Mesendoderm (in vitro differentiated cells): ENCODE data around the gene NSMCE1.

Experiments used
- DNase-seq: peaks from one replicate; pipeline ENCODE4 v3.0.0; 2013
- H2AK5ac ChIP-seq: 2 replicates; pipeline ENCODE4 v1.6.1; 2013; ENCODE audit warnings: low read length, inconsistent platforms
- H2BK120ac ChIP-seq: 2 replicates; pipeline ENCODE4 v1.6.1; 2013; ENCODE audit warnings: low read depth, mild to moderate bottlenecking, low read length, moderate library complexity, mixed read lengths
- H2BK15ac ChIP-seq: replicated peaks from 2 replicates; pipeline ENCODE4 v1.6.1; 2013; ENCODE audit warnings: low read depth, mild to moderate bottlenecking, moderate library complexity
- H2BK5ac ChIP-seq: 2 replicates; pipeline ENCODE4 v1.6.1; 2013; ENCODE audit warnings: low read length, inconsistent platforms
- H3K18ac ChIP-seq: 2 replicates; pipeline ENCODE4 v1.6.1; 2013; ENCODE audit warnings: mild to moderate bottlenecking, low read length, mixed read lengths
- H3K23ac ChIP-seq: one replicate; pipeline ENCODE4 v1.6.1; 2013; ENCODE audit warnings: low read length
- H3K27ac ChIP-seq: 2 replicates; pipeline ENCODE4 v1.5.1; 2013; ENCODE audit warnings: low read depth, mild to moderate bottlenecking, inconsistent platforms, low read length, moderate library complexity
- H3K27me3 ChIP-seq: 2 replicates; pipeline ENCODE4 v1.6.1; 2013; ENCODE audit warnings: low read length, control low read depth, mild to moderate bottlenecking, inconsistent platforms; ENCODE audit not compliant: insufficient read depth, poor library complexity
- H3K36me3 ChIP-seq: 2 replicates; pipeline ENCODE4 v1.6.1; 2013; ENCODE audit warnings: low read length, inconsistent platforms; ENCODE audit not compliant: control insufficient read depth, insufficient read depth
- H3K4ac ChIP-seq: one replicate; pipeline ENCODE4 v1.6.1; 2013; ENCODE audit warnings: low read depth, mild to moderate bottlenecking, low read length, moderate library complexity
- H3K4me1 ChIP-seq: 2 replicates; pipeline ENCODE4 v1.6.1; 2013; ENCODE audit warnings: low read depth, low read length, inconsistent platforms; ENCODE audit not compliant: control insufficient read depth
- H3K4me2 ChIP-seq: 2 replicates; pipeline ENCODE4 v1.6.1; 2013; ENCODE audit warnings: low read length
- H3K4me3 ChIP-seq: 2 replicates; pipeline ENCODE4 v1.5.1; 2013; ENCODE audit warnings: mild to moderate bottlenecking, low read length
- H3K56ac ChIP-seq: one replicate; pipeline ENCODE4 v1.6.1; 2013; ENCODE audit warnings: low read length
- H3K79me1 ChIP-seq: 2 replicates; pipeline ENCODE4 v1.6.1; 2013; ENCODE audit warnings: low read length, inconsistent platforms
- H3K79me2 ChIP-seq: 2 replicates; pipeline ENCODE4 v1.6.1; 2013; ENCODE audit warnings: mild to moderate bottlenecking, low read length; ENCODE audit not compliant: control insufficient read depth, insufficient read depth
- H3K9ac ChIP-seq: 2 replicates; pipeline ENCODE4 v1.6.1; 2013; ENCODE audit warnings: low read length, inconsistent platforms
- H4K5ac ChIP-seq: one replicate; pipeline ENCODE4 v1.6.1; 2013; ENCODE audit warnings: low read length
- H4K8ac ChIP-seq: one replicate; pipeline ENCODE4 v1.6.1; 2013; ENCODE audit warnings: low read depth, mild to moderate bottlenecking, control low read depth, low read length, moderate library complexity
- WGBS: extraction: QIAGEN DNeasy Blood & Tissue Kit; methylation state at CpG from one replicate; pipeline ENCODE4 v1.1.7; 2013; ENCODE audit warnings: low lambda C conversion rate, missing lambda C conversion rate; ENCODE audit not compliant: insufficient coverage; ENCODE audit errors: extremely low coverage; 5-methylcytosine and 5-hydroxymethylcytosine counted together

NSMCE1 gene

DNA sequence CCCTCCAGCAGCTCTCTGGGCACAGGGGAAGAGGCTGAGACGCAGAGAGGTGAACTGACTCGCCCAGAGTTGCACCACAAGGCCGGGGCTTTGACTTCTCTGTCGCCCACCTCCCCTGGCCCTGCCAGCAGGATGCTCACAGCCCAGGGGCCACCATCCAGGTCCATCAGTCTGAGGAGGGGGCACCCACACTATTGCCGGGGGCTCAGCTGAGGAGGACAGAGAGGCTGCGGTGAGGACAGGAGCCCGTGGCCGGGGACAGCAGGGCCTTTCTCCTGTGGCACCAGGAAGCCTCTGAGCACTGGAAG, 32.7 kb downstream of the NSMCE1 start:
- no peaks in the 10 kb centered on the region for H3K36me3 ChIP-seq
- no peak overlapping the region for H3K4me2 ChIP-seq
- peak overlapping the region; percentile 42 for H3K56ac ChIP-seq
- H3K18ac ChIP-seq, result no peak overlapping the region
- H2BK5ac ChIP-seq, result no peak overlapping the region
- H3K4ac ChIP-seq, result no peak overlapping the region
- H2BK15ac ChIP-seq, result no peak overlapping the region
- no peak overlapping the region for H3K9ac ChIP-seq
- no peak overlapping the region for H3K27ac ChIP-seq
- H3K79me1 ChIP-seq, result no peaks in the 10 kb centered on the region
- H2BK120ac ChIP-seq, result no peak overlapping the region
- H4K5ac ChIP-seq, result no peak overlapping the region
- H3K27me3 ChIP-seq, result no peaks in the 10 kb centered on the region
- WGBS, result no CpG with 5 or more reads among the region's 8 CpGs
- no peak for DNase-seq
- no peak overlapping the region for H2AK5ac ChIP-seq
- H3K4me1 ChIP-seq, result no peaks in the 10 kb centered on the region
- H3K23ac ChIP-seq, result no peak overlapping the region
- no peak overlapping the region for H4K8ac ChIP-seq
- no peak overlapping the region for H3K4me3 ChIP-seq
- no peaks in the 10 kb centered on the region for H3K79me2 ChIP-seq

DNA sequence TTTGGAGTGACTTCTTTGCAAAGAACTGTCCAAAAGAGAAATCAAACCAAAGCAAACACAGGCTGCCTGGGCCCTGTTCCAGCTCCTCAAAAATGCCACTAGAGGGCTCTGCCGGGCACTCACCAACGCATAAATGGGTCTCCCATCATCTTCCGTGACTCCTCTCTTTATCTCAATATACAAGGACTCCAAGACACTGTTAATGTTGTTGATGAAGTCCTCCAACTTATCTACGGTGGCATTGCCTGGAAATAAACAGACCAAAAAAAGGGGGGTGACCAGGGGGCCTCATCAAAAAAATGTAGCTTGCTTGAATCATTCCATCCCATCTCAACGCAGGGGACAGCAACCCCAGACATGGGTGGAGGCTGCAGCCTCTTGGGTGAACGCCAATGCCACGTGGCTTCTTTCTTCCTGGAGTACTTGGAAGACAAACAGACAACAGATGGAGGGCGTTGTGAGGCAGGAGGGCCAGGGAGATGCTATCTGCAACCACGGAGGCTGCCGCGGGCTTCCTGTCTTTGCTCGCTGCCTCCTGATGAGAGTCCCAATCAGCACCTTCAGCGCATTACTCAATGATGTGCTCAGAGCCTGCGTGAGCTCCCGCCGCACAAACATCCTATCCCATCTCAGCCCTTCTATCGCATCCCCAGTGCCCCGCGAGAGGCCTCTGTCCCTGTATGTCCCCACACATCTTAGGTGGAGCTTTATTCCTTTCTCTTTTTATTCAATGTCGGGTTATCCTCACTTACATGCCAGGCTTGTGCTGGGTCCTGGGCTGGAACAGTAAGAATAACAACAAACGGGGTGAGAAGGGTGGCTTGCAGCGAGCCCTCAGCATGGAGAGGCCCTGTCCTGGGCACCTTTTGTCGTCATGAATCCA, 33.3 kb downstream of the NSMCE1 start:
- H4K5ac ChIP-seq, result no peak overlapping the region

DNA sequence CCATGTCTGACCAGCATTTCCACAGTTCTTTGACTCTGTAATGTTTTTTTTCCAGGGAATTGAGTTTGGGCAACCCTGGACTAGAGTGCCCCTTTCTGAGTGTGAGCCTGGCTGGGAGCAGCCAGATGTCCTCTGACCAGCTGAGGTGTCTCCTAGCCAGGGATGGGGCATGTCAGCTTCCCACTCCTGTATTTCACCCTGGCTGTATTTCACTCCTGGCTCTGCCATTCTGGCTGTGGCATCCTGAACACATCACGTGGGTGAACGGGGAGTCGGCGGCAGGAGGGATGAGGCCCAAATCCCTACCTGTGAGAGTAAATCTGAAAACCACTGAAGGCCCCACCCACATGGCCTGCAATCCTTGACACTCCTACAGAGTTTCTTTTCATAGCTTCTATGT, 34.0 kb downstream of the NSMCE1 start:
- H2BK5ac ChIP-seq, result no peak overlapping the region
- no peak overlapping the region for H3K56ac ChIP-seq
- no peak overlapping the region for H3K4me2 ChIP-seq
- no peak overlapping the region for H3K18ac ChIP-seq
- H3K27me3 ChIP-seq, result no peaks in the 10 kb centered on the region
- H3K4me3 ChIP-seq, result no peak overlapping the region
- DNase-seq, result no peak
- H3K27ac ChIP-seq, result no peak overlapping the region
- H3K4me1 ChIP-seq, result no peaks in the 10 kb centered on the region
- no peak overlapping the region for H3K4ac ChIP-seq
- H2BK15ac ChIP-seq, result no peak overlapping the region
- H3K79me2 ChIP-seq, result no peaks in the 10 kb centered on the region
- no peak overlapping the region for H3K23ac ChIP-seq
- H3K9ac ChIP-seq, result no peak overlapping the region
- WGBS, result no CpG with 5 or more reads among the region's 4 CpGs
- no peak overlapping the region for H4K5ac ChIP-seq
- H2AK5ac ChIP-seq, result no peak overlapping the region
- no peak overlapping the region for H4K8ac ChIP-seq
- no peaks in the 10 kb centered on the region for H3K36me3 ChIP-seq
- no peaks in the 10 kb centered on the region for H3K79me1 ChIP-seq
- no peak overlapping the region for H2BK120ac ChIP-seq

More for the DNA sequence above, 33.3 kb downstream of the NSMCE1 start:
- no CpG with 5 or more reads among the region's 23 CpGs for WGBS
- H3K56ac ChIP-seq, result peak overlapping the region; percentile 50
- no peak overlapping the region for H2BK5ac ChIP-seq
- no peaks in the 10 kb centered on the region for H3K79me1 ChIP-seq
- H2AK5ac ChIP-seq, result no peak overlapping the region
- H3K36me3 ChIP-seq, result no peaks in the 10 kb centered on the region
- H2BK120ac ChIP-seq, result no peak overlapping the region
- H3K4ac ChIP-seq, result no peak overlapping the region
- H3K18ac ChIP-seq, result no peak overlapping the region
- no peak overlapping the region for H3K4me3 ChIP-seq
- H3K4me2 ChIP-seq, result no peak overlapping the region
- H2BK15ac ChIP-seq, result no peak overlapping the region
- no peak overlapping the region for H3K23ac ChIP-seq
- H3K79me2 ChIP-seq, result no peaks in the 10 kb centered on the region
- H4K8ac ChIP-seq, result no peak overlapping the region
- no peaks in the 10 kb centered on the region for H3K4me1 ChIP-seq
- peak; percentile 68 for DNase-seq
- no peak overlapping the region for H3K27ac ChIP-seq
- no peaks in the 10 kb centered on the region for H3K27me3 ChIP-seq
- no peak overlapping the region for H3K9ac ChIP-seq

DNA sequence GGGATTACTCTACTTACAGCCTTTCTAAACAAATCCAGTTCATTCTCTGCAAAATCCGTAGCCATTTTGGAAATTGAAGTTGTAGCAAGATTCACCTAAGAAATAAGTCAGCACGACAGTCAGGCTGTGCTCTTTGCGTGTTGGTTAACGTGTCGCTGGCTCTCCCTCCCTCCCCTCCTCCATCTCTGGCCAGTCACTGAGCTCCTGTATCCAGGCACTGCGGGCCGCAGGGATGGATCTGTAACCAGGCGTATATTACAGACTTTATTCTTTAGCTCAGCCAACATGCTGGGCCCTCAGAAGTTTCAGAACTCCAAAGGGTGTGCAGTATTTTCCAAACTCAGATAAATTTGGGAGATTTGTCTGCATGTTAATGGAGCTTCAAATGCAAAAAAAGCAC, 34.4 kb downstream of the NSMCE1 start:
- WGBS, result no CpG with 5 or more reads among the region's 8 CpGs
- Histone ChIP-seq H3K4ac (no peak overlapping the region), H3K79me1 (no peaks in the 10 kb centered on the region), H3K9ac (no peak overlapping the region), H3K4me2 (no peak overlapping the region), H3K56ac (no peak overlapping the region), H2BK5ac (no peak overlapping the region), H2BK15ac (no peak overlapping the region), H3K27me3 (no peaks in the 10 kb centered on the region), H3K27ac (no peak overlapping the region), H2BK120ac (no peak overlapping the region), H3K4me1 (no peaks in the 10 kb centered on the region), H3K4me3 (no peak overlapping the region), H2AK5ac (no peak overlapping the region), H3K36me3 (no peaks in the 10 kb centered on the region), H3K18ac (no peak overlapping the region), H4K5ac (no peak overlapping the region), H4K8ac (no peak overlapping the region), H3K79me2 (no peaks in the 10 kb centered on the region), H3K23ac (no peak overlapping the region)
- DNase-seq, result no peak

DNA sequence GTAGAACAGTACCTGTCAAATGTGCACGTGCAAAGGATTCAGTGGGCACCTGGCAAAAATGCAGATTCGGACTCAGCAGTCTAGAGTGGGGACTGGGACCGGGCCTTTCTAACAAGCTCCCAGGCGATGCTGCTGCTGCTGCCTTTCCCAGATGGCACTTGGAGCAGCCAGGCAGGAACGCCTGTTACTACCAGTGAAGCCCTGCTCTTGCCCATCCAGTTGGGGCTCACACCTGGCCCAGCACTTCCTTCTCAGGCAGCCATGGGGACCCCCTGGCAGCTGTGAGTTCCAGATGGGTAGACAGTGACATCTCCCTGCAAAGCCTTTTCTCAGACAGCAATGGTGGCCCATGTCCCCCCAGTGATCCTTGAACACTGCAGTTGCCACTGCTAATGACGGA, 34.8 kb downstream of the NSMCE1 start:
- Histone ChIP-seq H3K27ac (no peak overlapping the region), H2BK15ac (no peak overlapping the region), H3K36me3 (no peaks in the 10 kb centered on the region), H3K56ac (no peak overlapping the region), H3K4ac (no peak overlapping the region), H2BK5ac (no peak overlapping the region), H3K18ac (no peak overlapping the region), H2BK120ac (no peak overlapping the region), H2AK5ac (no peak overlapping the region), H4K5ac (no peak overlapping the region), H3K9ac (no peak overlapping the region), H3K79me1 (no peaks in the 10 kb centered on the region), H4K8ac (no peak overlapping the region), H3K4me1 (no peaks in the 10 kb centered on the region), H3K4me3 (no peak overlapping the region), H3K79me2 (no peaks in the 10 kb centered on the region), H3K23ac (no peak overlapping the region), H3K27me3 (no peaks in the 10 kb centered on the region), H3K4me2 (no peak overlapping the region)
- DNase-seq, result no peak
- no CpG with 5 or more reads among the region's 6 CpGs for WGBS
